ENCODE results near the gene NDN.
"Not testable (repeated sequence)": the region's sequence is repeated elsewhere in the genome, so short reads cannot be mapped to it uniquely, and the experiment has no call there.

Gene NDN

GRCh38 chr15:23687143-23687470 lies at the start of gene NDN:
Gene NDN, minus strand, starts transcription at chr15:23687305. Its CDS starts 88 bp downstream, at chr15:23687217.
- no peak for DNase-seq

DNA sequence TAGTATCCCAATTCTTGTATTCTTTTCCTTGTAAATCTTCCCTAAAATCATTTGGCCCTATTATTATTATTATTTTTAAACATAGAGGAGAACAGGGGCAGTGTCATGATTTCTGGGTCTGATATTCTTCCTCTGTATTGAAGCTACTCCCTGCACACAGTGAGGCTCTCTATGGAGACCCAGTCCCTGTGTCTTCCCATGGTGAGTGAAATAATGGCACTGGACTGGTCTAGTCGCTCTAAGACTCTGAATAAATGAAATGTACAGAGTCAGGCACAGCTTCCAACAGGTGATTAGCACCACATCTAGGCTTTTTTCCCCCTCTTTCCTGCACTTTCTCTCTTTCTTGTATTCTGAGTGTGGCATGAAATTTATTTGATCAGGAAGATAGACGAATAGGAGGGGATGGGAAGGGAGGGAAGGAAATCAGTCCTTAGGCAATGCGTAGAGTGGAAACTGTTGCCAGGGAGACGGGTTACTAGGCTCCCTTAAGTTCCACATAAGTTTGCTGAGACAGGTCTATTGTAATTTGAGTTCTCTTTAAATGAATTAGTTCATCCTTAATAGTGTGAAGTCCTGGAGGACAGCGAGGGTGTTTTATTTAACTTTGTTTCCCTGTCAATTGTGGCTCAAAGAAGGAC lies 49.0 kb upstream of the NDN start:
- DNase-seq: no peak

DNA sequence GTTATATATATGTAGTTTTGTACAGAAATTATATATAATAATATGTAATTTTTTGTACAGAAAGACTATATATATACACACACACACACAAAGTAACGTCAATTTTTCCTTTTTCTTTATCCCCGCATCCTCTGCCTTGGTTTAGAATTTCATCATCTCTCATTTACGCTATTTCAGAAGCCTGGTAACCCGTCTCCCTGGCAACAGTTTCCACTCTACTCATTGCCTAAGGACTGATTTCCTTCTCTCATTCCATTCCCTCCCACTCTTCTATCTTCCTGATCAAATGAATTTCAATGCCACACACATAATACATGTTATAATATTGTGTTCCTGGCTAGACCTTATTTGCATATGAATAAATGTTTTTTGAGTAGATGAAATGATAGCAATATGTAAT lies 47.8 kb upstream of the NDN start:
- no peak for DNase-seq

DNA sequence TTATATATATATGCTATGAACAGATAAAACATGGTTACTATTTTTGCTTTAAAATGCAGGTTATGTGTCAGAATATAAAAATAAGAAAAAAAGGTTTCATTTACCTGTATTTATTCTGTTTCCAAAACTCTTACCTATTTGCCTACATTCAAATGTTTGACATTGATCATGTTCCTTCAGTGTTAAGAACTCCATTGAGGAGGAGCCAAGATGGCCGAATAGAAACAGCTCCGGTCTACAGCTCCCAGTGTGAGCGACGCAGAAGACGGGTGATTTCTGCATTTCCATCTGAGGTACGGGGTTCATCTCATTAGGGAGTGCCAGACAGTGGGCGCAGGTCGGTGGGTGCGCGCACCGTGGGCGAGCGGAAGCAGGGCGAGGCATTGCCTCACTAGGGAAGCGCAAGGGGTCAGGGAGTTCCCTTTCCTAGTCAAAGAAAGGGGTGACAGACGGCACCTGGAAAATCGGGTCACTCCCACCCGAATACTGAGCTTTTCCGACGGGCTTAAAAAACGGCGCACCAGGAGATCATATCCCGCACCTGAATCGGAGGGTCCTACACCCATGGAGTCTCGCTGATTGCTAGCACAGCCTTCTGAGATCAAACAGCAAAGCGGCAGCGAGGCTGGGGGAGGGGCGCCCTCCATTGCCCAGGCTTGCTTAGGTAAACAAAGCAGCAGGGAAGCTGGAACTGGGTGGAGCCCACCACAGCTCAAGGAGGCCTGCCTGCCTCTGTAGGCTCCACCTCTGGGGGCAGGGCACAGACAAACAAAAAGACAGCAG lies 27.0 kb upstream of the NDN start:
- DNase-seq: not testable (repeated sequence)

GRCh38 chr15:23708332-23708731 lies 21.2 kb upstream of the NDN start:
- DNase-seq: no peak

DNA sequence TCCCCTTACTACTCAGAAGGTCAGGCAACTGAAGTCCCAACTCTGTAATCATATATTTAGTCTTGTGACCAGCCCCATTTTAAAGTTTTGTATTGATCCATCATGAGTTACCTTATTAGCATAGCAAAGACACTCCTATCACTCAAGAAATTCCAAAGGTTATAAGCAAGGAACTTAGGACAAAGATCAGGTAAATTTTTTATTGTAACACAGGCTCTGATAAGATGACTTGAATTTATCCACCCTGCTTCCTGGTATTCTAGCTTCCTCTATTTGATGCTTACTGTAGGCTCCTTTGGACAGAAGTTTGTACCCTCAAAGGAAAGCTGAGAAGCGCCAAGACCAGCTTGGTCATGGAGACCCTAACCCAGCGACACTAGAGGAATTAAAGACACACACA lies 8.2 kb upstream of the NDN start:
- no peak for DNase-seq

DNA sequence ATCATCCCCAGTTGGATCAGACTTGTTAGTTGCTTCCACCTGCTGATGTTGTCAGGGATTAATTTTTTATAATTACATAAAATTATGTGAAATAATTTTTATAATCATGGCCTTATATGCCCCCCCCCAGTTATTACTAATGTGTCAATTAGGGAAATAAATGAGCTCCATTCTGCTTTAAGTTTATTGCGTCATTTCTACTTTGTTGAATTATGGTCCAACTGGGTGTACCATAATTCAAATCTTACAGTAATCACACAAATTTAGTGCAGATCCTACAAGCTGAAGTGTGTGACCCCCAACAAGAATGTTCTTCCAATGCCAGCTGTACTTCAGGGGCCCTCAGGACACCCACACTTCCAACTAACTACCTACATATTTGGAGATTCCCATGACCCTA lies 7.5 kb upstream of the NDN start:
- no peak for DNase-seq

- no peak for DNase-seq
Measured at GRCh38 chr15:23690450-23690852, 3.3 kb upstream of the NDN start.

- DNase-seq: no peak
Measured at GRCh38 chr15:23690015-23690414, 2.9 kb upstream of the NDN start.

GRCh38 chr15:23686466-23687142 lies 501 bp downstream of the NDN start:
- no peak for DNase-seq

- DNase-seq: no peak
Measured at GRCh38 chr15:23671481-23671880, 15.6 kb downstream of the NDN start.

- no peak for DNase-seq
Measured at GRCh38 chr15:23670970-23671369, 16.1 kb downstream of the NDN start.

- DNase-seq: no peak
Measured at GRCh38 chr15:23663232-23663631, 23.9 kb downstream of the NDN start.

DNA sequence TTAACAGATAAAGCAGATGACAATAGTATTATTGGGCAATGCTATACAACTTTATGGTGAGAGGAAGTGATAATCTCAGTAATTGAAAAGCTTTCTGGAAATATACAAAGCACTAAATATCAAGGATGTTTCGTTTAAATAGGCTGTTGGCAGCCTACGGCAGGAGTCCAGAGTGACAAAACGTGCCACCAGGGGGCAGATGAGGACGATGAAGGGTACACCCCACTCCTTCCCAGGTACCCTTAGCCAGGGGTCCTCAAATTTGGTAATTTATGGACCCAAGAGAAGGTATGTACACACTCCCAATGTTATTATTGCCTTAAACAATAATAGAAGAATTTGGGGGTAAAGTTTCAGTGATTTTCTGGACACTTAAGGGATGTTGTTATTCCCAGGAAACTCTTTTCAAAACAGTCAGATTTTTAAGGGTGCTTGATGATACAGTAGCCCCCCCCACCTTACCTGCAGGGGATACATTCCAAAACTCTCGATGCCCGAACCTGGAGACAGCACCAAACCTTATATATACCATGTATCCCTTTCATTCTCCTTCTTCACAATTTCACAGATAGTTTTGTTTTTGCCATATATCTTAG lies 38.1 kb downstream of the NDN start:
- no peak for DNase-seq

DNA sequence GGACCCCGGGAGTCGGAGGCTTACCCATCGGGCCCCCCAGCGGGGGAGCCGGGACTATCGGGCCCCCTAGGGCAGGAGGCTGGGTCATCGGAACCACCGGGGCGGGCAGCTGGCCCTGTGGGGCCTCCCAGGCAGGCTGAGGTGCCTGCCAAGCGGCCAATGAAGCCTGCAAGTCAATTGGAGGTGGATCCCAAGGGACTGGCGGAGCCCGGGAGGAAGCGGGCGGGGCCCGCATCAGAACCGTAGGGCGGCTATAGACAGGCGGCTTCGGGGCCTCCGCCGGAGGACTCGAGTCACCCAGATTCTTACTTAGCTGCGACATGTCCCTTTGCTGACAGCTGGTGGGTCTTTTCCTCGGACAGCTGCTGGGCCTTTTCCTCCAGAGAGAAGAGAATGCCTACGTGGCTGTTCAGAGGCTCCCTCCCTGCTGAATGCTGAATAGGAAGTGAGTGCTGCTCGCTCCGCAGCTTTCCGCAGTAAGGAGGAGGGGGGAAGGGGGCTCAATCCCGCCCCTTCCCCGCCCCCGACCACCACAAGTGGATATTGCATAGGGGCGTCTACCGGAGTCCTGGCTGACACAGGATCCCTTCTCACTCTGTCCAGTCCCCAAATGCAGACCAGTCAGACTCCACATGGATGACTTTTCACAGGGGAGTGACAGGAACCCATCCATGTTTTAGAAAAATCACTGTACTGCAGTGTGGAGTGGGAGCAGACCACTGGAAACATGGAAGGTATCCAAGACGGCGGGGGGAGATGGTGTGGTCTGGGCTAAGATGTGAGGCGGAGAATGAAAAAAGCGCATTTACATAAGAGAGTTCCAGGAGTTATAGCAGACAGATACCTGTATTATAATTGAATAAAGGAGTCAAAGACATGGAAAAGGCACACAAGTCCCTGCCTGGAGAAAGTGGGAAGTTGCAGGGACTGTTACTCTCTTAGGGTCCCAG lies 39.4 kb downstream of the NDN start, which contains the start of gene MAGEL2:
MAGEL2 (minus strand) TSS at position 447 of the 950 bp plus-strand sequence; CDS start at position 322, 125 bp downstream.
- no peak for DNase-seq

- no peak for DNase-seq
Measured at GRCh38 chr15:23647001-23647295, 40.2 kb downstream of the NDN start.

DNA sequence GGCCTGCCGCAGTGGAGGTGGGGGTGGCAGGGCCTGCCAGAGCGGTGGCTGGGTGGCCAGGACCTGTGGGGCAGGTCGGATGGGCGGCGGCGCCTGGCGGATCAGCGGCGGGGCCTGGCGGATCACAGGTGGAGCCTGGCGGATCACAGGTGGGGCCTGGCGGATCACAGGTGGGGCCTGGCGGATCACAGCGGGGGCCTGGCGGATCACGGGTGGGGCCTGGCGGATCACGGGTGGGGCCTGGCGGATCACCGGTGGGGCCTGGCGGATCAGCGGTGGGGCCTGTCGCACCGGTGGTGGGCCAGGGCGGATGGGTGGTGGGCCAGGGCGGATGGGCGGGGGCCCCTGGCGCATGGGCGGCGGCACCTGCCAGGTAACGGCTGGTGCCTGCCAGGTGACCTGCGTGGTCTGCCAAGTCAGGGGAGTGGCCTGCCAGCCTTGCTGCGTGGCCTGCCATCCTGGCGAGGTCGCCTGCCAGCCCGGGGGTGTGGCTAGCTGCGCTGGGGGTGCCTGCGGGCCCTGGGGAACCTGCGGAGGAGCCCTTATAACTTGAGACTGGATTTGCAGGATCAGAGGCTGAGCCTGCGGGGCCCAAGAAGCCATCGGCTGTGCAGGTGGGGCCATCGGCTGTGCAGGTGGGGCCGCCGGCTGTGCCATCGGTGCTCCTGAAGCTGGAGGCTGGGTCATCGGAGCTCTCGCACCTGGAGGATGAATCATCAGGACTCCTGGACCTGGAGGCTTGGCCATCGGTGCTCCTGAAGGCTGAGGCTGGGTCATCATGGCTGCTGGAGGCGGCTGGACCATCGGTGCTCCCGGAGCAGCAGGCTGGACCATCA lies 40.7 kb downstream of the NDN start:
- no peak for DNase-seq

- DNase-seq: no peak
Measured at GRCh38 chr15:23645371-23646164, 41.5 kb downstream of the NDN start.

- DNase-seq: no peak
Measured at GRCh38 chr15:23644829-23645228, 42.3 kb downstream of the NDN start.

DNA sequence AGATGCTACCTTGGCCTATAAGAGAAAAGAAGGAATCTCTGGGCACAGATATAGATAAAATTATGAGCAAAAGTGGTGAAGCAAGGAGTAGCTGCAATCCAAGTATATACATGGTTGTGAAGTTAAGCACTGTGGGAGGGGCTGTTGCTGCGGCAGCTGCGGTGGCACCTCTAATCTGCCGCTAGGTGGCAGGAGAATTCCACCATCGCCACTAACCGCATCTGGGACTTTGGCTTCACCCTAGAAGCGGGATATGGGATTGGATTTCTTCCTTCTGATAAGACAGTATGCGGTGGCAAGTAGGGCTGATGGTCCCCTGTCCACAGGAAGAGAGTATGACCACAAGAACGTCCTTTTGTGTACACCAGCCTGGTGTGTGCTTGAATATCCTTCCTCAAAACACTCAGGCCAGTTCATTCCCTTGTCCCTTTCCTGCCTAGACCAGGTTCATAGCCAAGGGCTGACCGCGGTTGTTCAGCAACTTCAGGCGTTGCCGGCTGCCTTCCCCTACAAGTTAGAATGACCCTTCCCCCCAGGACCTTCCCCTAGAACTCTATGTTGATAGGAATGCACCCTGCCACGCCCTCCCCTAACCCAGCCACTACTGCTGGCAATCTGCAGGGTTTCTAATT lies 44.6 kb downstream of the NDN start:
- DNase-seq: no peak
